GM12891 (cell line): Measurements from ENCODE around the gene RAP1B.

ENCODE experiments used
- POLR2A ChIP-seq: IDR thresholded peaks from 2 replicates; pipeline ENCODE4 v1.6.1; 2011; ENCODE audit warnings: low read depth, low read length, control low read depth
- POLR2AphosphoS5 ChIP-seq: IDR thresholded peaks from 2 replicates; pipeline ENCODE4 v1.6.1; 2011; ENCODE audit warnings: low read depth, low read length, control low read depth
- POU2F2 ChIP-seq: IDR thresholded peaks from 2 replicates; pipeline ENCODE4 v1.6.1; 2011; ENCODE audit warnings: low read depth, mild to moderate bottlenecking, control low read depth, low read length, moderate library complexity
- SPI1 ChIP-seq: IDR thresholded peaks from 2 replicates; pipeline ENCODE4 v1.6.1; 2011; ENCODE audit warnings: low read depth, low read length, control low read depth
- TAF1 ChIP-seq: IDR thresholded peaks from 2 replicates; pipeline ENCODE4 v1.6.1; 2011; ENCODE audit warnings: low read depth, low read length, control low read depth

DNA sequence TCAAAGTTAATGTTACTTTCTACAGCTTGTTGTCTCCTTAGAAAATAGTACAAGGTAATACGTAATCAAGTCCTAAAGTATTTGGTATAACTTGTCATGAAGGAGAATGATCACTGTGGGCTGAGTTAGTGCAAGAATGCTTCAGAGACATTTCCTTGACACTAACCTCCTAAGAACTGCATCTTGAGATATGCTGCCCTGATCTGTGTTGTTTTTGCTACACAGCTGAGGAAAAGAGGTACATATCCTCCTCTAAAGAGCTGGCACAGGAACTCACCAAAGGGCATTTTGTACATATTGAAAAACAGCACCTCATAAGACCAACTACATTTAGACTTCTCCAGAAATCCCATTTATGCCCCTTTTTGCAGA lies 28.7 kb downstream of the RAP1B start:
- TF ChIP-seq TAF1 (no peak), POLR2AphosphoS5 (no peak), POLR2A (no peak), POU2F2 (no peak), SPI1 (no peak)
